Measurements from ENCODE around the gene SERPINA5. TPM values are rescaled to one million over a fixed set of nuclear protein-coding genes. Genes with fewer than 3 reads are reported as not detected.

SERPINA5 gene
- total and polyA plus RNA-seq, 10 of the 15 experiments (the other 5 are each of a cell fraction or from before 2014, with no cell fraction given), result 0.90 TPM; not detected in 9

- no peak overlapping the region for H3K27ac ChIP-seq (ENCODE audit: control insufficient read depth, insufficient read depth)
- intact Hi-C loops (cut with micrococcal nuclease; ENCODE audit: unreplicated experiment) (no loop called here), in situ Hi-C loops (cut with MboI) (no loop called here)
- no peaks in the 10 kb centered on the region for H3K9me3 ChIP-seq (replicated peaks; ENCODE audit: control insufficient read depth, insufficient read depth, low read length)
- H3K4me1 ChIP-seq (ENCODE audit: control insufficient read depth, insufficient read depth, low read length), result no peaks in the 10 kb centered on the region
- no peaks in the 10 kb centered on the region for H3K36me3 ChIP-seq (ENCODE audit: control insufficient read depth in 2 of 2, insufficient read depth in 2 of 2, low read length in 1 of 2)
- H3K4me2 ChIP-seq (ENCODE audit: control insufficient read depth, insufficient read depth), result no peak overlapping the region
- WGBS (ENCODE audit: insufficient coverage, insufficient replicate concordance, low lambda C conversion rate, missing lambda C conversion rate), result 0% methylated on average over 4 of the region's 4 CpGs
- H2AFZ ChIP-seq (ENCODE audit: control insufficient read depth, low read depth, low read length), result no peak overlapping the region
- TF ChIP-seq HDAC6 (IDR thresholded peaks at IDR 0.05; ENCODE audit: unreplicated experiment), result no peak
- no peak for TF ChIP-seq PML (IDR thresholded peaks at IDR 0.05; ENCODE audit: low read length)
- no peak for TF ChIP-seq SUPT20H (IDR thresholded peaks at IDR 0.05; ENCODE audit: borderline replicate concordance, control insufficient read depth, low read depth, low read length)
- TF ChIP-seq MYB (IDR thresholded peaks at IDR 0.05; ENCODE audit: borderline replicate concordance, low read depth, low read length), result no peak
- TF ChIP-seq ELK1 (IDR thresholded peaks at IDR 0.05; ENCODE audit: low read depth, low read length), result no peak
- no peak for TF ChIP-seq SIN3A (IDR thresholded peaks at IDR 0.05; ENCODE audit: low read depth, low read length)
- no peak for TF ChIP-seq SIX5 (IDR thresholded peaks at IDR 0.05; ENCODE audit: low read depth, low read length, severe bottlenecking)
- TF ChIP-seq, protein P1, sequence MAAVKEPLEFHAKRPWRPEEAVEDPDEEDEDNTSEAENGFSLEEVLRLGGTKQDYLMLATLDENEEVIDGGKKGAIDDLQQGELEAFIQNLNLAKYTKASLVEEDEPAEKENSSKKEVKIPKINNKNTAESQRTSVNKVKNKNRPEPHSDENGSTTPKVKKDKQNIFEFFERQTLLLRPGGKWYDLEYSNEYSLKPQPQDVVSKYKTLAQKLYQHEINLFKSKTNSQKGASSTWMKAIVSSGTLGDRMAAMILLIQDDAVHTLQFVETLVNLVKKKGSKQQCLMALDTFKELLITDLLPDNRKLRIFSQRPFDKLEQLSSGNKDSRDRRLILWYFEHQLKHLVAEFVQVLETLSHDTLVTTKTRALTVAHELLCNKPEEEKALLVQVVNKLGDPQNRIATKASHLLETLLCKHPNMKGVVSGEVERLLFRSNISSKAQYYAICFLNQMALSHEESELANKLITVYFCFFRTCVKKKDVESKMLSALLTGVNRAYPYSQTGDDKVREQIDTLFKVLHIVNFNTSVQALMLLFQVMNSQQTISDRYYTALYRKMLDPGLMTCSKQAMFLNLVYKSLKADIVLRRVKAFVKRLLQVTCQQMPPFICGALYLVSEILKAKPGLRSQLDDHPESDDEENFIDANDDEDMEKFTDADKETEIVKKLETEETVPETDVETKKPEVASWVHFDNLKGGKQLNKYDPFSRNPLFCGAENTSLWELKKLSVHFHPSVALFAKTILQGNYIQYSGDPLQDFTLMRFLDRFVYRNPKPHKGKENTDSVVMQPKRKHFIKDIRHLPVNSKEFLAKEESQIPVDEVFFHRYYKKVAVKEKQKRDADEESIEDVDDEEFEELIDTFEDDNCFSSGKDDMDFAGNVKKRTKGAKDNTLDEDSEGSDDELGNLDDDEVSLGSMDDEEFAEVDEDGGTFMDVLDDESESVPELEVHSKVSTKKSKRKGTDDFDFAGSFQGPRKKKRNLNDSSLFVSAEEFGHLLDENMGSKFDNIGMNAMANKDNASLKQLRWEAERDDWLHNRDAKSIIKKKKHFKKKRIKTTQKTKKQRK (IDR thresholded peaks at IDR 0.05; ENCODE audit: low read depth, low read length), result no peak
- TF ChIP-seq RFX5 (IDR thresholded peaks at IDR 0.05; ENCODE audit: low read depth, low read length), result no peak
- TF ChIP-seq POLR2AphosphoS2 (IDR thresholded peaks at IDR 0.05; ENCODE audit: low read depth, low read length), result no peak
- TF ChIP-seq CREM (IDR thresholded peaks at IDR 0.05; ENCODE audit: low read depth), result no peak
- no peak for ATAC-seq
- H3K9ac ChIP-seq (ENCODE audit: control insufficient read depth, insufficient read depth, low read length), result no peak overlapping the region
- H3K27me3 ChIP-seq (replicated peaks in 1 of 2; ENCODE audit: control insufficient read depth in 2 of 2, insufficient read depth in 2 of 2, low read length in 1 of 2), result no peaks in the 10 kb centered on the region
- no peak overlapping the region for H3K4me3 ChIP-seq
- no TSS peak for BruUV-seq (replicated peaks)
- FAIRE-seq, result no peak
- CTCF ChIA-PET, result no interaction called here
- POLR2A ChIA-PET, result no interaction called here
- H3K79me2 ChIP-seq (ENCODE audit: control insufficient read depth, insufficient read depth, low read length), result no peaks in the 10 kb centered on the region
- SMC1A ChIA-PET (ENCODE audit: uncharacterized antibody, unreplicated experiment), result no interaction called here
- DNase-seq (ENCODE audit: low read depth, low spot score), result no peak
- no peaks in the 10 kb centered on the region for H4K20me1 ChIP-seq (ENCODE audit: control insufficient read depth, insufficient read depth)
- RAD21 ChIA-PET (ENCODE audit: unreplicated experiment), result no interaction called here
Measured at GRCh38 chr14:94632305-94632590, 51.0 kb downstream of the SERPINA5 start.
